DOHH2 (cell line): Measurements from ENCODE around the gene SLC6A17.

ENCODE experiments used
- H3F3A ChIP-seq: fragments of 200-600 bp; sonication (generic), shearing (Covaris generic); 2 replicates; pipeline ENCODE4 v1.6.0; 2016; ENCODE audit warnings: antibody characterized with exemption, mild to moderate bottlenecking; ENCODE audit not compliant: control insufficient read depth, insufficient read depth
- H3K27ac ChIP-seq: fragments of 200-600 bp; sonication (generic); 2 replicates; pipeline ENCODE4 v1.5.1; 2014; ENCODE audit warnings: low read depth, mild to moderate bottlenecking, low read length, moderate library complexity
- H3K27me3 ChIP-seq: fragments of 200-600 bp; sonication (generic); 2 replicates; pipeline ENCODE4 v1.6.1; 2014; ENCODE audit warnings: mild to moderate bottlenecking, low read length, mixed read lengths; ENCODE audit not compliant: control insufficient read depth
- H3K36me3 ChIP-seq: fragments of 200-600 bp; sonication (generic); 2 replicates; pipeline ENCODE4 v1.6.1; 2014; ENCODE audit warnings: mild to moderate bottlenecking, low read length, moderate library complexity, mixed read lengths; ENCODE audit not compliant: control insufficient read depth
- H3K4me1 ChIP-seq: fragments of 200-600 bp; sonication (generic); 2 replicates; pipeline ENCODE4 v1.6.1; 2014; ENCODE audit warnings: mild to moderate bottlenecking, low read length, mixed read lengths; ENCODE audit not compliant: control insufficient read depth
- H3K4me2 ChIP-seq: fragments of 200-600 bp; sonication (generic); 2 replicates; pipeline ENCODE4 v1.6.0; 2014; ENCODE audit warnings: mild to moderate bottlenecking, low read length, moderate library complexity
- H3K4me3 ChIP-seq: fragments of 200-600 bp; sonication (generic); 2 replicates; pipeline ENCODE4 v1.5.1; 2014; ENCODE audit warnings: mild to moderate bottlenecking, low read length, mixed read lengths
- H3K79me2 ChIP-seq: fragments of 200-600 bp; sonication (generic); 2 replicates; pipeline ENCODE4 v1.6.1; 2014; ENCODE audit warnings: mild to moderate bottlenecking, low read length, mixed read lengths; ENCODE audit not compliant: control insufficient read depth
- H3K9me2 ChIP-seq: fragments of 200-600 bp; sonication (generic); replicated peaks from 2 replicates; pipeline ENCODE4 v1.6.1; 2014; ENCODE audit warnings: mild to moderate bottlenecking, low read length, mixed read lengths; ENCODE audit not compliant: control insufficient read depth
- H3K9me3 ChIP-seq: fragments of 200-600 bp; sonication (generic); 2 replicates; pipeline ENCODE4 v1.6.1; 2014; ENCODE audit warnings: antibody characterized with exemption, low read length, mixed read lengths; ENCODE audit not compliant: control insufficient read depth, insufficient read depth
- H4K20me1 ChIP-seq: fragments of 200-600 bp; sonication (generic); 2 replicates; pipeline ENCODE4 v1.6.0; 2014; ENCODE audit warnings: low read depth, mild to moderate bottlenecking, antibody characterized with exemption, low read length, moderate library complexity; ENCODE audit not compliant: control insufficient read depth, insufficient read depth
- CTCF ChIP-seq: fragments of 200-600 bp; sonication (generic); IDR thresholded peaks from one replicate; pipeline ENCODE4 v1.5.1; 2014; ENCODE audit warnings: antibody characterized with exemption, mild to moderate bottlenecking, low read depth, low read length; ENCODE audit not compliant: poor library complexity, severe bottlenecking
- EZH2phosphoT487 ChIP-seq: fragments of 200-600 bp; sonication (generic); IDR thresholded peaks from 2 replicates; pipeline ENCODE4 v1.6.1; 2017; ENCODE audit warnings: borderline replicate concordance, mild to moderate bottlenecking, antibody characterized with exemption, low read length, moderate library complexity, mixed read lengths

SLC6A17 gene

GRCh38 chr1:110174961-110175360 is 24.7 kb downstream of the SLC6A17 start:
- Histone ChIP-seq H4K20me1 (peaks cover 3% of the 10 kb centered on the region; the same call in 1 of the 2 replicates), H3K27ac (no peak overlapping the region), H3K4me2 (no peak overlapping the region), H3K9me3 (no peaks in the 10 kb centered on the region), H3K79me2 (no peaks in the 10 kb centered on the region), H3K4me1 (no peaks in the 10 kb centered on the region), H3F3A (no peaks in the 10 kb centered on the region), H3K36me3 (no peaks in the 10 kb centered on the region), H3K9me2 (no peaks in the 10 kb centered on the region), H3K27me3 (peaks cover 12% of the 10 kb centered on the region), H3K4me3 (no peak overlapping the region)
- no peak for TF ChIP-seq EZH2phosphoT487
- TF ChIP-seq CTCF, result no peak

DNA sequence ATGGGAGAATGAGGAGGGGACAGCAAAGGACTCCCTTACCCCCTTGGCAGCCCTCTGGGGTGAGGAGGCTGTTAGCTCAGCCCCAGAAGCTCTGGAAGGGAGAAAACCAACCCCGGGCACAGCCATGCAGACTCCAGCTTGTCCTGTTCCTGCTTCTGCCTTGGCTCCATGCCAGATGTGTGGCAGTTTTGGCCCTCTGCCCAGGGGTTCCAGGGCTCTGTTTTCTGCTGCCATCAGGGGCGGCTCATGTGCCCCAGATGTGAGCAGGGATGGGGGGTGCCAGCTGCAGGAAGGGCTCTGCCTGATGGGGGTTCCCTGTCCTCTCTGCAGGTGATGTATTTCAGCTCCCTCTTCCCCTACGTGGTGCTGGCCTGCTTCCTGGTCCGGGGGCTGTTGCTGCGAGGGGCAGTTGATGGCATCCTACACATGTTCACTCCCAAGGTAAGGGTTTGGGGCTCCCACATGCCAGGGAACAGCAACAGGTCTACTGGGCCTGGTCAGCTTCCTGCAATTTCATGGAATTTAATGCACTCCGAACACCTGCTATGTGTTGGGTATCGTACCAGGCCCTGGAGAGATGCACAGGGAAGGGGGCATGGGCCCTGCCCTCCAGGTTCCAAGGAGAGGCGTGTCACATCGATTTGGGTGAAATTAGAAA is 26.1 kb downstream of the SLC6A17 start:
- Histone ChIP-seq H3K27ac (no peak overlapping the region), H3K9me2 (no peaks in the 10 kb centered on the region), H3K36me3 (no peaks in the 10 kb centered on the region), H3K9me3 (no peaks in the 10 kb centered on the region), H3K4me1 (no peaks in the 10 kb centered on the region), H3K79me2 (no peaks in the 10 kb centered on the region), H3K27me3 (peaks cover 12% of the 10 kb centered on the region), H3F3A (no peaks in the 10 kb centered on the region), H3K4me3 (no peak overlapping the region), H3K4me2 (no peak overlapping the region), H4K20me1 (peaks cover 3% of the 10 kb centered on the region; the same call in 1 of the 2 replicates)
- TF ChIP-seq EZH2phosphoT487, result no peak
- TF ChIP-seq CTCF, result no peak

DNA sequence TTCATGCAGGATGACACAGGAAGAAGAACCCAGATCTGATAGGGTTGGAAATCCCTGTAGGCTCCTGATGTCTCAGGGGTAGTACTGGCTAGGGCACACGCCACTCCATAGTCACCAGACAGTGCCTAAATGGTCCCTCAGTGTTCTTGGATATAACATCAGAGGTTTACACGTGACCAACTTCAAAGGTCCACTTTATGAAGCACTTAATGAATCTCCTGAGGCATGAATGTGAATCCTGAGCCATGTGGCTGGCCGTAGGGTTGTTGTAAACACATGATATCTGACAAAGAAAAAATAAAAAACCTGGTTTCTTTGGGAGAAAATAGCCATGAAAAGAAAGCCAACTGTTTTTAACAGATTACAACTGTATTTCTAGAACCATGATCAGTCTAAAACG is 27.5 kb downstream of the SLC6A17 start:
- H3K79me2 ChIP-seq, result no peaks in the 10 kb centered on the region
- no peaks in the 10 kb centered on the region for H3F3A ChIP-seq
- no peaks in the 10 kb centered on the region for H3K4me1 ChIP-seq
- no peaks in the 10 kb centered on the region for H3K9me2 ChIP-seq
- H3K27me3 ChIP-seq, result peaks cover 15% of the 10 kb centered on the region
- H3K9me3 ChIP-seq, result no peaks in the 10 kb centered on the region
- no peak overlapping the region for H3K27ac ChIP-seq
- no peak overlapping the region for H3K4me2 ChIP-seq
- no peaks in the 10 kb centered on the region for H3K36me3 ChIP-seq
- TF ChIP-seq CTCF, result no peak
- TF ChIP-seq EZH2phosphoT487, result no peak
- H4K20me1 ChIP-seq, result peaks cover 3% of the 10 kb centered on the region; the same call in 1 of the 2 replicates
- H3K4me3 ChIP-seq, result no peak overlapping the region
